Measurements from ENCODE around the gene SYT17.

The SYT17 gene

GRCh38 chr16:19307587-19308241, 139.7 kb downstream of the SYT17 start:
- DNase-seq, result no peak

GRCh38 chr16:19308392-19308791, 140.4 kb downstream of the SYT17 start:
- DNase-seq, result no peak

- no peak for DNase-seq
Observed at GRCh38 chr16:19309178-19309577, 141.1 kb downstream of the SYT17 start.

- DNase-seq, result no peak
Observed at GRCh38 chr16:19314718-19315425, 146.8 kb downstream of the SYT17 start.

GRCh38 chr16:19315889-19316433, 147.9 kb downstream of the SYT17 start:
- no peak for DNase-seq

DNA sequence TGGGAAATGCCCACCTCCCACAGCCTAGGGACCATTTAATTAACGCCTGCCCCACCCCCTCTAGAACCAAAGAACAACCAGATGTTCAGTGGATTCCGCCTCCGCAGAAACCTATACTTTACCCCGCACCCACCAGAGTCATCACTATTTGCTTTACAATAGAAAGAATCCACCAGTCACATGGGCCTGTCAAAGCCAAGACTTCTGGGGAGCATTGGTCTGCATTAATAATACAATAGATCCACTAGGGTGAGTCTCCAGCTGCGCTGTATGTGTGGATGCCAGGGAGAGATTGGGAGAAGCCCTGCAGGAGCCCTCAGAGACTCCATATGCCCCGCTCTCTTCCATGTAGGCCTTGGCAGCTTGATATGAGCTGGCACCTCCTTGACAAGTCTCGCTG, 148.8 kb downstream of the SYT17 start:
- no peak for DNase-seq

Data from stimulated activated CD4-positive, alpha-beta T cell treated with anti-CD3 and anti-CD28 coated beads, Interleukin-4, amount 100 ng/mL, for 1 hour (primary cell).